Thyroid gland (tissue), 4 donors: ENCODE data around the gene GSTT2. TPM values are rescaled to one million over a fixed set of nuclear protein-coding genes. Genes with fewer than 3 reads are reported as not detected.

ENCODE experiments used
- DNase-seq, 2 donors: peaks; one replicate each; pipeline ENCODE4 v3.0.0-alpha.2; 2019
- H3K27ac ChIP-seq, 3 donors: fragments of 200-600 bp; sonication (generic); 1 replicate in 2 of 3; 2 replicates in 1 of 3; pipeline ENCODE4 v1.5.1; 2016 to 2019; ENCODE audit warnings: mild to moderate bottlenecking in 1 of 3, moderate library complexity in 1 of 3
- H3K27me3 ChIP-seq: fragments of 200-600 bp; sonication (generic); one replicate; pipeline ENCODE4 v1.5.1; 2019
- H3K36me3 ChIP-seq, 2 donors: fragments of 200-600 bp; sonication (generic); one replicate each; pipeline ENCODE4 v1.5.1; 2016 to 2019
- H3K4me1 ChIP-seq, 2 donors: fragments of 200-600 bp; sonication (generic); one replicate each; pipeline ENCODE4 v1.5.1; 2017 to 2019
- H3K4me3 ChIP-seq, 3 donors: fragments of 200-600 bp; sonication (generic); replicated peaks in 1 of 3; 1 replicate in 2 of 3; 2 replicates in 1 of 3; pipeline ENCODE4 v1.5.1; 2016; ENCODE audit warnings: mild to moderate bottlenecking in 1 of 3
- H3K9me3 ChIP-seq: fragments of 200-600 bp; sonication (generic); one replicate; pipeline ENCODE4 v1.5.1; 2017
- CTCF ChIP-seq, 6 experiments: fragments of 200-600 bp in 3 of 6; fragments of 450-650 bp in 3 of 6; sonication (generic) in 3 of 6; IDR thresholded peaks; one replicate each; pipeline ENCODE4 v1.5.1; 2016 to 2019; ENCODE audit warnings: antibody characterized with exemption in 6 of 6, mild to moderate bottlenecking in 2 of 6, inconsistent platforms in 1 of 6, moderate library complexity in 1 of 6
- POLR2A ChIP-seq, 2 donors: fragments of 450-650 bp; IDR thresholded peaks; one replicate each; pipeline ENCODE4 v1.6.1; 2017; ENCODE audit warnings: antibody characterized with exemption in 2 of 2, mild to moderate bottlenecking in 2 of 2, moderate library complexity in 1 of 2
- WGBS, 2 donors: methylation state at CpG; one replicate each; pipeline ENCODE4 v1.1.5; 2017; 5-methylcytosine and 5-hydroxymethylcytosine counted together
- intact Hi-C: fragments of 100-400 bp; cut with DNase I; formaldehyde crosslinking; loops from one replicate; pipeline ENCODE4 v1.15.1; 2023
- total RNA-seq, 4 donors: library from RNA; depleted of rRNA; stranded (reverse); fragments of >200 nt; gene quantifications; one replicate each; pipeline ENCODE4 v1.2.3, GENCODE V29; 2016

GSTT2 gene
- total RNA-seq, 4 donors from 2014 or later, result 0.40 to 1.9 TPM; not detected in 2

- Histone ChIP-seq H3K27me3 (no peaks in the 10 kb centered on the region), H3K36me3 (no peaks in the 10 kb centered on the region), H3K9me3 (no peaks in the 10 kb centered on the region), H3K4me1 (peaks cover 7 to 17% of the 10 kb centered on the region in 2 donors), H3K4me3 (no peak overlapping the region), H3K27ac (no peak overlapping the region)
- TF ChIP-seq POLR2A (IDR thresholded peaks at IDR 0.05) (no peak), CTCF (IDR thresholded peaks at IDR 0.05) (no peak)
- no peak for DNase-seq
- intact Hi-C loops, result no loop called here
- 98% methylated on average over 3 of the region's 3 CpGs for WGBS, 2 donors
Observed at GRCh38 chr22:24021304-24021703, 41.4 kb downstream of the GSTT2 start.

GRCh38 chr22:24023204-24023789, 43.4 kb downstream of the GSTT2 start:
- H3K27me3 ChIP-seq, result no peaks in the 10 kb centered on the region
- DNase-seq, result no peak
- peaks cover 17 to 35% of the 10 kb centered on the region in 2 donors for H3K4me1 ChIP-seq
- H3K9me3 ChIP-seq, result no peaks in the 10 kb centered on the region
- no peak for TF ChIP-seq POLR2A (IDR thresholded peaks at IDR 0.05)
- no peak for TF ChIP-seq CTCF (IDR thresholded peaks at IDR 0.05)
- no peaks in the 10 kb centered on the region for H3K36me3 ChIP-seq
- no peak overlapping the region for H3K4me3 ChIP-seq
- H3K27ac ChIP-seq, result peak overlapping the region in 2 of 3 donors; percentile 3 to 6
- intact Hi-C loops, result no loop called here

GRCh38 chr22:24024354-24024753, 44.4 kb downstream of the GSTT2 start:
- WGBS, 2 donors, result 98 to 99% methylated on average over 3 of the region's 3 CpGs
- no peak for DNase-seq
- H3K4me1 ChIP-seq, result peaks cover 26 to 46% of the 10 kb centered on the region in 2 donors
- no peaks in the 10 kb centered on the region for H3K36me3 ChIP-seq
- no peak overlapping the region for H3K27ac ChIP-seq
- no peaks in the 10 kb centered on the region for H3K9me3 ChIP-seq
- TF ChIP-seq POLR2A (IDR thresholded peaks at IDR 0.05) (no peak), CTCF (IDR thresholded peaks at IDR 0.05) (no peak)
- intact Hi-C loops, result no loop called here
- H3K4me3 ChIP-seq, result no peak overlapping the region
- no peaks in the 10 kb centered on the region for H3K27me3 ChIP-seq

GRCh38 chr22:24025475-24025874, 45.5 kb downstream of the GSTT2 start:
- H3K4me1 ChIP-seq, result peaks cover 26 to 54% of the 10 kb centered on the region in 2 donors
- intact Hi-C loops, result no loop called here
- no peaks in the 10 kb centered on the region for H3K36me3 ChIP-seq
- H3K27me3 ChIP-seq, result no peaks in the 10 kb centered on the region
- WGBS, 2 donors, result 39 to 62% methylated on average over 6 of the region's 6 CpGs
- no peaks in the 10 kb centered on the region for H3K9me3 ChIP-seq
- peak; percentile 62 to 64 for DNase-seq
- TF ChIP-seq POLR2A (IDR thresholded peaks at IDR 0.05) (no peak), CTCF (IDR thresholded peaks at IDR 0.05) (no peak)
- H3K4me3 ChIP-seq, result no peak overlapping the region
- H3K27ac ChIP-seq, result peak overlapping the region; percentile 50 to 75 (median 63)

- H3K9me3 ChIP-seq, result no peaks in the 10 kb centered on the region
- H3K4me3 ChIP-seq, result no peak overlapping the region
- intact Hi-C loops, result no loop called here
- 86 to 93% methylated on average over 2 of the region's 2 CpGs for WGBS, 2 donors
- peak overlapping the region; percentile 50 to 75 (median 63) for H3K27ac ChIP-seq
- no peak for TF ChIP-seq POLR2A (IDR thresholded peaks at IDR 0.05)
- TF ChIP-seq CTCF (IDR thresholded peaks at IDR 0.05), result no peak
- no peak for DNase-seq
- peaks cover 26 to 60% of the 10 kb centered on the region in 2 donors for H3K4me1 ChIP-seq
- no peaks in the 10 kb centered on the region for H3K36me3 ChIP-seq
- H3K27me3 ChIP-seq, result no peaks in the 10 kb centered on the region
Observed at GRCh38 chr22:24026056-24026455, 46.1 kb downstream of the GSTT2 start.
